BE2C (cell line): ENCODE measurements around the gene TOMM70.
"Not testable (repeated sequence)": the region's sequence is repeated elsewhere in the genome, so short reads cannot be mapped to it uniquely, and the experiment has no call there.

Experiments used
- DNase-seq: peaks from one replicate; pipeline ENCODE4 v3.0.0-alpha.2; 2020
- H3K27me3 ChIP-seq: fragments of 250-450 bp; sonication (Bioruptor Pico); 2 replicates; pipeline ENCODE4 v1.5.1; 2020; ENCODE audit warnings: mild to moderate bottlenecking
- H3K36me3 ChIP-seq: fragments of 250-450 bp; sonication (Bioruptor Pico); 2 replicates; pipeline ENCODE4 v1.5.1; 2020; ENCODE audit warnings: mild to moderate bottlenecking
- H3K4me1 ChIP-seq: fragments of 250-450 bp; sonication (Bioruptor Pico); 2 replicates; pipeline ENCODE4 v1.5.1; 2020
- H3K4me3 ChIP-seq: 2 replicates; pipeline ENCODE4 v1.5.1; 2011; ENCODE audit warnings: low read depth, low read length
- H3K9me3 ChIP-seq: fragments of 250-450 bp; sonication (Bioruptor Pico); 2 replicates; pipeline ENCODE4 v1.5.1; 2020
- TF ChIP-seq, protein P1 (sequence below): IDR thresholded peaks from 2 replicates; pipeline ENCODE4 v1.5.1; 2012; ENCODE audit warnings: mild to moderate bottlenecking, low read depth, low read length

The TOMM70 gene

DNA sequence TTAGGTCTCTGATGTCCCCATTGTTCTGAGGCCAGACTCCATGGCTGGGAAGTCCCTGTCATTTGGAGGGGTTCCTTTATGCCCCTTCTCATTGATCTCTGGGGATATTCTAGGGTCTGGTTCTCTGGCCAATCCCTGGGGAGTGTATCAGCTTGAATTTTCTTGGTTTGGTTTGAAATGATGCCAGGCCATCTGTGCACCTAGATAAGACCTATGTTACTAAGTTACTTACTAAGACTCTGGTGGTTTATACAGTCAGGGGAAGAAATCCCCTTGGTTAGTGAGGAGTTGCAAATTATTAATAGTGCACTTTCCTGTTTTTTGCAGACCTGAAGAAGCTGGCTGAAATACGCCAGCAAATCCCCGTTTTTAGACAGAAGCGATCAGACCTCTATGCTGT lies 46.0 kb downstream of the TOMM70 start:
- no peak for DNase-seq
- Histone ChIP-seq H3K9me3 (no peaks in the 10 kb centered on the region), H3K27me3 (no peaks in the 10 kb centered on the region), H3K4me3 (no peak overlapping the region), H3K4me1 (peaks cover 7% of the 10 kb centered on the region; the same call in 1 of the 2 replicates), H3K36me3 (peaks cover 19% of the 10 kb centered on the region)
- TF ChIP-seq, protein P1, sequence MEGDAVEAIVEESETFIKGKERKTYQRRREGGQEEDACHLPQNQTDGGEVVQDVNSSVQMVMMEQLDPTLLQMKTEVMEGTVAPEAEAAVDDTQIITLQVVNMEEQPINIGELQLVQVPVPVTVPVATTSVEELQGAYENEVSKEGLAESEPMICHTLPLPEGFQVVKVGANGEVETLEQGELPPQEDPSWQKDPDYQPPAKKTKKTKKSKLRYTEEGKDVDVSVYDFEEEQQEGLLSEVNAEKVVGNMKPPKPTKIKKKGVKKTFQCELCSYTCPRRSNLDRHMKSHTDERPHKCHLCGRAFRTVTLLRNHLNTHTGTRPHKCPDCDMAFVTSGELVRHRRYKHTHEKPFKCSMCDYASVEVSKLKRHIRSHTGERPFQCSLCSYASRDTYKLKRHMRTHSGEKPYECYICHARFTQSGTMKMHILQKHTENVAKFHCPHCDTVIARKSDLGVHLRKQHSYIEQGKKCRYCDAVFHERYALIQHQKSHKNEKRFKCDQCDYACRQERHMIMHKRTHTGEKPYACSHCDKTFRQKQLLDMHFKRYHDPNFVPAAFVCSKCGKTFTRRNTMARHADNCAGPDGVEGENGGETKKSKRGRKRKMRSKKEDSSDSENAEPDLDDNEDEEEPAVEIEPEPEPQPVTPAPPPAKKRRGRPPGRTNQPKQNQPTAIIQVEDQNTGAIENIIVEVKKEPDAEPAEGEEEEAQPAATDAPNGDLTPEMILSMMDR = no peak

DNA sequence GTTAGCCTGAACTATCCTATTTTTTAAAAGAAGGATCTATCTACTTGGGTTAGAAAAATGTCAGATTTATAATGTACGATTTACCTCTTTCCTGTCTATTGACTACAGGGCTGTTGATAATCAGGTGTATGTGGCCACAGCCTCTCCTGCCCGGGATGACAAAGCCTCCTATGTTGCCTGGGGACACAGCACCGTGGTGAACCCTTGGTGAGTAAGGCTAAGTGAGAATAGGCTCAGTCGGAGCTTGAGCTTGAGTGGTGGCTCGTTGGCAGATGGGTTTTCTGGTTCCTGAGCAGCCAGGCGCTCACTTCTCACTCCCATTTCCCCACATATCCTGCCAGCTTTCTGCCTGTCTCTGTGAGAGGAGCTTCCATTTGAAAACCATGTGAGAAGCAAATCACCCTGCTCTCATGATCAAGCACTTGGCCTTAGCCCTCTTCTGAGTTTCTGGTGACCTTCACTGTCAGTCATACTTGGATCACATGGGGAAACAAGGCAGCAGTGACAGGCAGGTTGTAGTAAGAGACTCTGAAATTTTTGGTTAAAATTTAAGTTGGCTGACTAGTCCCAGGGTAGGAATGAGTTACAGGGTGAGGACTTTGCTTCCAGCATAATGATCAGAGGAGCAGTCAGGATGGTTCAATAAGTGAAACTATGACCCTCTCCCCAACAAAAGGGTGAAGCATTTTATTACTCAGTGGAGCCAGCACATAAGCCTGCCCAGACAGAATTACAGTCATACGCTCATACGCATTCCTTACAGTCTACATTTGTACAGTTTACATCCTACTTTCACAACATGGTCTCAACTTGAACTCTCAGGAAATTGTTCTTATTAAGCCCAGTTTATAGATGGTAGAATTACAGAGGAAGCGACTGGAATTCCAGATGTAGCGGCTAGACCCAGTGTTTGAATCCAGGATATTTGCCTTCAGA lies 48.3 kb downstream of the TOMM70 start:
- H3K4me3 ChIP-seq = no peak overlapping the region
- no peak for DNase-seq
- H3K4me1 ChIP-seq = peaks cover 7% of the 10 kb centered on the region; the same call in 1 of the 2 replicates
- no peaks in the 10 kb centered on the region for H3K27me3 ChIP-seq
- no peaks in the 10 kb centered on the region for H3K9me3 ChIP-seq
- peaks cover 19% of the 10 kb centered on the region for H3K36me3 ChIP-seq
- TF ChIP-seq, protein P1 = no peak

DNA sequence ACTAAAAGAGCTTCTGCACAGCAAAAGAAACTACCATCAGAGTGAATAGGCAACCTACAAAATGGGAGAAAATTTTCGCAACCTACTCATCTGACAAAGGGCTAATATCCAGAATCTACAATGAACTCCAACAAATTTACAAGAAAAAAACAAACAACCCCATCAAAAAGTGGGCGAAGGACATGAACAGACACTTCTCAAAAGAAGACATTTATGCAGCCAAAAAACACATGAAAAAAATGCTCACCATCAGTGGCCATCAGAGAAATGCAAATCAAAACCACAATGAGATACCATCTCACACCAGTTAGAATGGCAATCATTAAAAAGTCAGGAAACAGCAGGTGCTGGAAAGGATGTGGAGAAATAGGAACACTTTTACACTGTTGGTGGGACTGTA lies 49.1 kb downstream of the TOMM70 start:
- not testable (repeated sequence) for H3K9me3 ChIP-seq, H3K4me1 ChIP-seq, H3K27me3 ChIP-seq, H3K4me3 ChIP-seq, DNase-seq
- peaks cover 27% of the 10 kb centered on the region for H3K36me3 ChIP-seq

DNA sequence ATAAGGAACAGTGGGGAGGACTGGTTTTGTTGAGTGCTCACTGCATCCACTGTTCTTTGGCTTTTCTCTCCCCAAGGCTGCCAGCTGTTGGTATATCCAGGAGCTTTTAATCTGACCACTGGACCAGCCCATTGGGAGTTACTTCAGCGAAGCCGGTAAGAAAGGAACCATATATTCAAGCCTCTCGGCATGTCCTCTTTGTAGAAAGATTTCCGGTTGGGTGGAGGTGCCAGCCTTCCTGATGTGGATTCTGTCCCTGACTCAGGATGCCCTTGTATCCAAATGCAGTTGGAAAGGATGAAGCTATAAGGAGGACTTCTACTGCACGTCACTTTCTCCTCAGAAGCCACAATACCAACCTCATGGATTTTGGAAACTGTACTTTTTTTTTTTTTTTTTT lies 52.2 kb downstream of the TOMM70 start:
- H3K27me3 ChIP-seq = no peaks in the 10 kb centered on the region
- peaks cover 25% of the 10 kb centered on the region for H3K36me3 ChIP-seq
- H3K9me3 ChIP-seq = no peaks in the 10 kb centered on the region
- no peak for DNase-seq
- TF ChIP-seq, protein P1 = no peak
- H3K4me1 ChIP-seq = no peaks in the 10 kb centered on the region
- no peak overlapping the region for H3K4me3 ChIP-seq

DNA sequence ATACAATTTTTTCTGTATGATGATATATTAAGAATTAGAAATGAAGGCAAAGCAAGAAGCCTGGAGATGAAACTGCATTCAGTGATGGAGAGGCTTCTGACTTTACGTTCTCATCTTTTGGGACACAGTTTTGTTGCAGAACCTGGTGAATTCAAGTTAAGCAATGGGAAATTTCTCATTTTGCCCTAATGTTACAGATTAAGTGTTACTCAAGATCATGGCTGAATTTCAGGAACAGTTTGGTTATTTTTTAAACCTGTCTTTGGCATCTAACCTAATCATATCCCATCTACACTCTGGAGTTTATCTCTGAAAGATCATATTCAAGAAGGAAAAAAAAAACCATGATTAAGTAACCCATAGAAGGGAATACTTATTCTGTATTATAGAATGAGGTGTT lies 60.4 kb downstream of the TOMM70 start:
- Histone ChIP-seq H3K4me3 (no peak overlapping the region), H3K27me3 (no peaks in the 10 kb centered on the region), H3K36me3 (peaks cover 17% of the 10 kb centered on the region; the same call in 1 of the 2 replicates), H3K9me3 (no peaks in the 10 kb centered on the region), H3K4me1 (no peaks in the 10 kb centered on the region; the same call in 1 of the 2 replicates)
- TF ChIP-seq, protein P1 = no peak
- no peak for DNase-seq

DNA sequence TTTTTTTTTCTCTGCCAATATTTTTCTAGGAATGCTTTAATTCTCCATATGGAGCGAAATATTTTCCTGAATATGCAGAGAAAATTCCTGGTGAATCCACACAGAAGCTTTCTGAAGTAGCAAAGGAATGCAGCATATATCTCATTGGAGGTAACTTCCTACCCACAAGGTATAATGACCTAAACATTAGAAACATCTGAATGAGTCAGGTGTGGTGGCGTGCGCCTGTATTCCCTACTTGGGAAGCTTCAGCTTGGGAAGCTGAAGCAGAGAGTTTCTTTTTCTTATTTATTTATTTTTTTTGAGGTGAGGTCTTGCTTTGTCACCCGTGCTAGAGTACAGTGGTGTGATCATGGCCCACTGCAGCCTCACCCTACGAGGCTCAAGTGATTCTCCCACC lies 61.1 kb downstream of the TOMM70 start:
- Histone ChIP-seq H3K36me3 (peaks cover 17% of the 10 kb centered on the region; the same call in 1 of the 2 replicates), H3K4me1 (no peaks in the 10 kb centered on the region; the same call in 1 of the 2 replicates), H3K4me3 (no peak overlapping the region), H3K9me3 (no peaks in the 10 kb centered on the region), H3K27me3 (no peaks in the 10 kb centered on the region)
- TF ChIP-seq, protein P1 = no peak
- DNase-seq = no peak
